SK-N-SH (cell line): ENCODE data around the gene MVB12A. TPM values are rescaled to one million over a fixed set of nuclear protein-coding genes. Genes with fewer than 3 reads are reported as not detected.

Experiments
- CTCF ChIA-PET: fragments of 300-600, 350-600 bp; formaldehyde crosslinking; extraction: SDS; loops from one replicate; lab custom pipeline; 2021; lab: Yijun Ruan, JAX
- POLR2A ChIA-PET: fragments of 350-600 bp; sonication (Branson Sonifier 250); formaldehyde crosslinking; extraction: SDS; loops from one replicate; lab custom pipeline; 2020; ENCODE audit warnings: antibody characterized with exemption, inconsistent platforms; lab: Yijun Ruan, JAX
- DNase-seq: peaks from one replicate; pipeline ENCODE4 v3.0.0; 2012
- H2AFZ ChIP-seq: fragments of 200-600 bp; sonication (generic); 2 replicates; pipeline ENCODE4 v1.8.1; 2016; ENCODE audit warnings: antibody characterized with exemption, mild to moderate bottlenecking, low read depth
- H3F3A ChIP-seq: fragments of 200-600 bp; sonication (generic); replicated peaks from 2 replicates; pipeline ENCODE3; 2016; ENCODE audit warnings: antibody characterized with exemption, mild to moderate bottlenecking; ENCODE audit not compliant: insufficient read depth
- H3K27ac ChIP-seq, 2 experiments: fragments of 200-500 bp in 1 of 2; fragments of 200-600 bp in 1 of 2; sonication (Bioruptor generic) in 1 of 2; sonication (generic), shearing (Covaris generic) in 1 of 2; 2 replicates each; pipeline versions ENCODE4 v1.5.1 to v1.6.1; 2014 to 2016; ENCODE audit warnings: low read depth in 2 of 2, inconsistent platforms in 1 of 2, low read length in 1 of 2, mild to moderate bottlenecking in 1 of 2, mixed read lengths in 1 of 2
- H3K27me3 ChIP-seq: fragments of 200-600 bp; sonication (generic), shearing (Covaris generic); 2 replicates; pipeline ENCODE4 v1.6.1; 2016; ENCODE audit warnings: mixed run types; ENCODE audit not compliant: insufficient read depth
- H3K36me3 ChIP-seq, 2 experiments: fragments of 200-500 bp in 1 of 2; fragments of 200-600 bp in 1 of 2; sonication (Bioruptor generic) in 1 of 2; sonication (generic) in 1 of 2; replicated peaks in 1 of 2; 2 replicates each; pipeline versions ENCODE3 to v1.5.1; 2014 to 2016; ENCODE audit warnings: low read length in 1 of 2, mild to moderate bottlenecking in 1 of 2; ENCODE audit not compliant: insufficient read depth in 2 of 2, control insufficient read depth in 1 of 2
- H3K4me1 ChIP-seq, 2 experiments: fragments of 200-500 bp in 1 of 2; fragments of 200-600 bp in 1 of 2; sonication (Bioruptor generic) in 1 of 2; sonication (generic), shearing (Covaris generic) in 1 of 2; 2 replicates each; pipeline versions ENCODE4 v1.5.1 to v1.6.1; 2014 to 2016; ENCODE audit warnings: low read depth in 1 of 2, low read length in 1 of 2, mixed run types in 1 of 2; ENCODE audit not compliant: insufficient read depth in 2 of 2, control insufficient read depth in 1 of 2
- H3K4me2 ChIP-seq: fragments of 200-600 bp; sonication (generic), shearing (Covaris generic); 2 replicates; pipeline ENCODE4 v1.6.1; 2017; ENCODE audit warnings: mixed run types
- H3K4me3 ChIP-seq, 2 experiments: fragments of 200-500 bp in 1 of 2; fragments of 200-600 bp in 1 of 2; sonication (Bioruptor generic) in 1 of 2; sonication (generic), shearing (Covaris generic) in 1 of 2; 2 replicates each; pipeline versions ENCODE4 v1.5.1 to v1.8.1; 2014 to 2016; ENCODE audit warnings: low read depth in 2 of 2, inconsistent platforms in 1 of 2, low read length in 1 of 2, mild to moderate bottlenecking in 1 of 2, mixed read lengths in 1 of 2, moderate library complexity in 1 of 2
- H3K79me2 ChIP-seq: fragments of 200-600 bp; sonication (generic); 2 replicates; pipeline ENCODE4 v1.8.1; 2017; ENCODE audit warnings: mild to moderate bottlenecking; ENCODE audit not compliant: insufficient read depth
- H3K9ac ChIP-seq: fragments of 200-600 bp; sonication (generic); 2 replicates; pipeline ENCODE4 v1.6.1; 2017; ENCODE audit warnings: mixed run types
- H3K9me2 ChIP-seq: fragments of 200-600 bp; sonication (generic); 2 replicates; pipeline ENCODE4 v1.6.1; 2017; ENCODE audit warnings: mixed run types
- H3K9me3 ChIP-seq: fragments of 200-600 bp; sonication (generic); 2 replicates; pipeline ENCODE4 v1.6.1; 2017; ENCODE audit warnings: mixed run types, mild to moderate bottlenecking, moderate library complexity
- H4K20me1 ChIP-seq: fragments of 200-600 bp; sonication (generic); 2 replicates; pipeline ENCODE4 v1.6.1; 2017; ENCODE audit warnings: mild to moderate bottlenecking, mixed run types; ENCODE audit not compliant: insufficient read depth
- CHD2 ChIP-seq: fragments of 150-350 bp; IDR thresholded peaks from 2 replicates; pipeline ENCODE4 v1.6.1; 2018; ENCODE audit warnings: low read length; ENCODE audit not compliant: partially characterized antibody
- ELF1 ChIP-seq: IDR thresholded peaks from 2 replicates; pipeline ENCODE4 v1.4.0; 2012
- EZH2phosphoT487 ChIP-seq: fragments of 200-600 bp; sonication (generic); IDR thresholded peaks from 2 replicates; pipeline ENCODE4 v1.6.1; 2017; ENCODE audit warnings: low read depth, mixed run types, mild to moderate bottlenecking, antibody characterized with exemption, moderate library complexity, borderline replicate concordance
- FOSL2 ChIP-seq: IDR thresholded peaks from 2 replicates; pipeline ENCODE4 v1.4.0; 2012; ENCODE audit warnings: low read depth, mild to moderate bottlenecking, moderate library complexity, borderline replicate concordance
- GATA2 ChIP-seq: sonication (generic); formaldehyde crosslinking; IDR thresholded peaks from 2 replicates; pipeline ENCODE4 v1.5.0; 2020; ENCODE audit warnings: mild to moderate bottlenecking, missing genetic modification reagents
- IRF3 ChIP-seq: fragments of 150-350 bp; IDR thresholded peaks from 2 replicates; pipeline ENCODE4 v1.6.1; 2016; ENCODE audit warnings: mild to moderate bottlenecking, low read depth, low read length
- MEF2A ChIP-seq: IDR thresholded peaks from 2 replicates; pipeline ENCODE4 v1.4.0; 2012; ENCODE audit warnings: low read depth, borderline replicate concordance
- PBX3 ChIP-seq: IDR thresholded peaks from 2 replicates; pipeline ENCODE4; 2012
- REST ChIP-seq: IDR thresholded peaks from 2 replicates; pipeline ENCODE4 v1.6.1; 2012; ENCODE audit warnings: mild to moderate bottlenecking, low read depth, low read length, moderate library complexity
- SIN3A ChIP-seq: IDR thresholded peaks from 2 replicates; pipeline ENCODE4 v1.6.1; 2012; ENCODE audit warnings: low read depth, mild to moderate bottlenecking, low read length, moderate library complexity, borderline replicate concordance
- TEAD4 ChIP-seq: IDR thresholded peaks from 2 replicates; pipeline ENCODE4 v1.4.0; 2012; ENCODE audit warnings: mild to moderate bottlenecking, borderline replicate concordance; ENCODE audit not compliant: insufficient read depth
- USF1 ChIP-seq: IDR thresholded peaks from 2 replicates; pipeline ENCODE4 v1.4.0; 2012; ENCODE audit warnings: low read depth, borderline replicate concordance
- USF2 ChIP-seq: fragments of 150-350 bp; IDR thresholded peaks from 2 replicates; pipeline ENCODE4 v1.6.1; 2017; ENCODE audit warnings: antibody characterized with exemption, low read length, low read depth, borderline replicate concordance
- YY1 ChIP-seq: IDR thresholded peaks from 2 replicates; pipeline ENCODE4 v1.4.0; 2012; ENCODE audit warnings: low read depth, mild to moderate bottlenecking
- WGBS: methylation state at CpG from one replicate; pipeline ENCODE4 v1.1.6; 2017; ENCODE audit warnings: low lambda C conversion rate; 5-methylcytosine and 5-hydroxymethylcytosine counted together
- polyA plus RNA-seq, 3 experiments: library from polyadenylated mRNA; depleted of rRNA; stranded (reverse); fragments of >200 nt; gene quantifications; 2 replicates each; pipeline ENCODE4 v1.2.3, GENCODE V29; 2012

The MVB12A gene
- polyA plus RNA-seq, 1 of the 3 experiments (the other 2 are of a cell fraction) = 63.9 TPM

GRCh38 chr19:17423429-17424208 is 3.8 kb downstream of the MVB12A start:
- Histone ChIP-seq H3F3A (peaks cover 11% of the 10 kb centered on the region), H3K4me2 (no peak overlapping the region), H3K36me3 (peaks cover 3 to 7% of the 10 kb centered on the region in 2 experiments), H2AFZ (no peak overlapping the region), H3K4me1 (peaks cover 0 to 8% of the 10 kb centered on the region in 2 experiments; a peak in 1 of 4 replicates), H3K27ac (no peak overlapping the region), H3K9me2 (no peaks in the 10 kb centered on the region), H3K79me2 (no peaks in the 10 kb centered on the region), H4K20me1 (no peaks in the 10 kb centered on the region), H3K9ac (no peak overlapping the region), H3K9me3 (no peaks in the 10 kb centered on the region), H3K4me3 (no peak overlapping the region), H3K27me3 (no peaks in the 10 kb centered on the region)
- POLR2A ChIA-PET = no interaction called here
- no peak for DNase-seq
- CTCF ChIA-PET = interaction anchor here (1.2 to 1.5 kb wide), 2 partner anchors 31 to 35 kb away, joined by 3 read pairs; no protein-coding TSS in a partner anchor
- 90% methylated on average over 10 of the region's 20 CpGs for WGBS
- TF ChIP-seq YY1 (no peak), USF2 (no peak), USF1 (no peak), PBX3 (no peak), FOSL2 (no peak), IRF3 (no peak), ELF1 (no peak), CHD2 (no peak), TEAD4 (no peak), REST (no peak), MEF2A (no peak), SIN3A (no peak), EZH2phosphoT487 (no peak), GATA2 (no peak)
